Mesendoderm (in vitro differentiated cells): ENCODE data around the gene MAN2B2.

Experiments used
- DNase-seq: peaks from one replicate; pipeline ENCODE4 v3.0.0; 2013
- H2AK5ac ChIP-seq: 2 replicates; pipeline ENCODE4 v1.6.1; 2013; ENCODE audit warnings: low read length, inconsistent platforms
- H2BK120ac ChIP-seq: 2 replicates; pipeline ENCODE4 v1.6.1; 2013; ENCODE audit warnings: low read depth, mild to moderate bottlenecking, low read length, moderate library complexity, mixed read lengths
- H2BK15ac ChIP-seq: replicated peaks from 2 replicates; pipeline ENCODE4 v1.6.1; 2013; ENCODE audit warnings: low read depth, mild to moderate bottlenecking, moderate library complexity
- H2BK5ac ChIP-seq: 2 replicates; pipeline ENCODE4 v1.6.1; 2013; ENCODE audit warnings: low read length, inconsistent platforms
- H3K18ac ChIP-seq: 2 replicates; pipeline ENCODE4 v1.6.1; 2013; ENCODE audit warnings: mild to moderate bottlenecking, low read length, mixed read lengths
- H3K23ac ChIP-seq: one replicate; pipeline ENCODE4 v1.6.1; 2013; ENCODE audit warnings: low read length
- H3K27ac ChIP-seq: 2 replicates; pipeline ENCODE4 v1.5.1; 2013; ENCODE audit warnings: low read depth, mild to moderate bottlenecking, inconsistent platforms, low read length, moderate library complexity
- H3K27me3 ChIP-seq: 2 replicates; pipeline ENCODE4 v1.6.1; 2013; ENCODE audit warnings: low read length, control low read depth, mild to moderate bottlenecking, inconsistent platforms; ENCODE audit not compliant: insufficient read depth, poor library complexity
- H3K36me3 ChIP-seq: 2 replicates; pipeline ENCODE4 v1.6.1; 2013; ENCODE audit warnings: low read length, inconsistent platforms; ENCODE audit not compliant: control insufficient read depth, insufficient read depth
- H3K4ac ChIP-seq: one replicate; pipeline ENCODE4 v1.6.1; 2013; ENCODE audit warnings: low read depth, mild to moderate bottlenecking, low read length, moderate library complexity
- H3K4me1 ChIP-seq: 2 replicates; pipeline ENCODE4 v1.6.1; 2013; ENCODE audit warnings: low read depth, low read length, inconsistent platforms; ENCODE audit not compliant: control insufficient read depth
- H3K4me2 ChIP-seq: 2 replicates; pipeline ENCODE4 v1.6.1; 2013; ENCODE audit warnings: low read length
- H3K4me3 ChIP-seq: 2 replicates; pipeline ENCODE4 v1.5.1; 2013; ENCODE audit warnings: mild to moderate bottlenecking, low read length
- H3K56ac ChIP-seq: one replicate; pipeline ENCODE4 v1.6.1; 2013; ENCODE audit warnings: low read length
- H3K79me1 ChIP-seq: 2 replicates; pipeline ENCODE4 v1.6.1; 2013; ENCODE audit warnings: low read length, inconsistent platforms
- H3K79me2 ChIP-seq: 2 replicates; pipeline ENCODE4 v1.6.1; 2013; ENCODE audit warnings: mild to moderate bottlenecking, low read length; ENCODE audit not compliant: control insufficient read depth, insufficient read depth
- H3K9ac ChIP-seq: 2 replicates; pipeline ENCODE4 v1.6.1; 2013; ENCODE audit warnings: low read length, inconsistent platforms
- H4K5ac ChIP-seq: one replicate; pipeline ENCODE4 v1.6.1; 2013; ENCODE audit warnings: low read length
- H4K8ac ChIP-seq: one replicate; pipeline ENCODE4 v1.6.1; 2013; ENCODE audit warnings: low read depth, mild to moderate bottlenecking, control low read depth, low read length, moderate library complexity
- WGBS: extraction: QIAGEN DNeasy Blood & Tissue Kit; methylation state at CpG from one replicate; pipeline ENCODE4 v1.1.7; 2013; ENCODE audit warnings: low lambda C conversion rate, missing lambda C conversion rate; ENCODE audit not compliant: insufficient coverage; ENCODE audit errors: extremely low coverage; 5-methylcytosine and 5-hydroxymethylcytosine counted together

Gene MAN2B2

DNA sequence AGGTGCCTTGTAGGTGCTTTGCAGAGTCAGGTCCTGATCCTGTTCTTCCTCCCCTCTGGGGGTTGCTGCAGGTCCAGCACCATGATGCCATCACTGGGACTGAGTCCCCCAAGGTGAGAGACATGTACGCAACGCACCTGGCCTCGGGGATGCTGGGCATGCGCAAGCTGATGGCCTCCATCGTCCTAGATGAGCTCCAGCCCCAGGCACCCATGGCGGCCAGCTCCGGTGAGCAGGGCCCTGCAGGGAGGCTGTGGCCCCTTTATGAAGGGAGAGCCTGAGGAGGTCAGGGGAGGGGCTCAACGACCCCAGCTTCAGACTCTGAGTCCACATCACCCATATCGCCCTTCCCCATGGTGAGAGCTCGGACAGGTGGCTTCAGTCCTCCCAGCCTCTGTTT is 23.1 kb downstream of the MAN2B2 start:
- H2BK15ac ChIP-seq: no peak overlapping the region
- H3K9ac ChIP-seq: no peak overlapping the region
- no peaks in the 10 kb centered on the region for H3K79me1 ChIP-seq
- no peaks in the 10 kb centered on the region for H3K27me3 ChIP-seq
- H4K8ac ChIP-seq: no peak overlapping the region
- no peak overlapping the region for H4K5ac ChIP-seq
- H2BK120ac ChIP-seq: no peak overlapping the region
- H3K4ac ChIP-seq: no peak overlapping the region
- no peak overlapping the region for H3K4me3 ChIP-seq
- H3K56ac ChIP-seq: no peak overlapping the region
- no peak overlapping the region for H3K4me2 ChIP-seq
- no peak overlapping the region for H3K18ac ChIP-seq
- no peak overlapping the region for H3K27ac ChIP-seq
- DNase-seq: no peak
- H3K4me1 ChIP-seq: no peaks in the 10 kb centered on the region
- H3K23ac ChIP-seq: no peak overlapping the region
- H3K79me2 ChIP-seq: no peaks in the 10 kb centered on the region
- no peak overlapping the region for H2AK5ac ChIP-seq
- no peak overlapping the region for H2BK5ac ChIP-seq
- no CpG with 5 or more reads among the region's 10 CpGs for WGBS
- H3K36me3 ChIP-seq: no peaks in the 10 kb centered on the region

DNA sequence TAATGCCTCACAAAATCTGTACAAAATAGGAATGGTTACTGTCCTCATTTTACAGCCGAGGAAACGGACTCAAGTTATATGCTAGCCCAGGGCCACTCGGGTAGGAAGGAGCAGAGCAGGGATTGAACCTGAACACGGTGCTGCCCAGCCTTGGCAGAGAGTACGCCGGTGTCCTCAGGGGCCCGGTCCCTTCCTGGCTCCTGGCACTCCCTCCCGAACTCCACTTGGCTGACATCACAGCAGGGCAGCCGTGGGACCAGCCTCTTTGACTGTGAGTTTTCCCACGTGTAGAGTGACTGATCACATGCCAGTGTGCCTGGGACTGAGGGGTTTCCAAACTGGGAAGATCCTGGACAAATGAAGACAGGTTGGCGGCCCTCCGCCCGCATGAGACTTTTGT is 23.7 kb downstream of the MAN2B2 start:
- DNase-seq: no peak
- no peak overlapping the region for H3K4ac ChIP-seq
- H3K36me3 ChIP-seq: no peaks in the 10 kb centered on the region
- H3K18ac ChIP-seq: no peak overlapping the region
- H3K23ac ChIP-seq: no peak overlapping the region
- no peak overlapping the region for H2BK5ac ChIP-seq
- H3K56ac ChIP-seq: no peak overlapping the region
- no peak overlapping the region for H2BK15ac ChIP-seq
- H3K4me2 ChIP-seq: no peak overlapping the region
- WGBS: no CpG with 5 or more reads among the region's 13 CpGs
- H4K8ac ChIP-seq: no peak overlapping the region
- H3K27ac ChIP-seq: no peak overlapping the region
- H3K4me1 ChIP-seq: no peaks in the 10 kb centered on the region
- no peaks in the 10 kb centered on the region for H3K79me1 ChIP-seq
- H3K4me3 ChIP-seq: no peak overlapping the region
- no peaks in the 10 kb centered on the region for H3K27me3 ChIP-seq
- no peak overlapping the region for H3K9ac ChIP-seq
- no peak overlapping the region for H2AK5ac ChIP-seq
- H2BK120ac ChIP-seq: no peak overlapping the region
- H3K79me2 ChIP-seq: no peaks in the 10 kb centered on the region
- no peak overlapping the region for H4K5ac ChIP-seq

DNA sequence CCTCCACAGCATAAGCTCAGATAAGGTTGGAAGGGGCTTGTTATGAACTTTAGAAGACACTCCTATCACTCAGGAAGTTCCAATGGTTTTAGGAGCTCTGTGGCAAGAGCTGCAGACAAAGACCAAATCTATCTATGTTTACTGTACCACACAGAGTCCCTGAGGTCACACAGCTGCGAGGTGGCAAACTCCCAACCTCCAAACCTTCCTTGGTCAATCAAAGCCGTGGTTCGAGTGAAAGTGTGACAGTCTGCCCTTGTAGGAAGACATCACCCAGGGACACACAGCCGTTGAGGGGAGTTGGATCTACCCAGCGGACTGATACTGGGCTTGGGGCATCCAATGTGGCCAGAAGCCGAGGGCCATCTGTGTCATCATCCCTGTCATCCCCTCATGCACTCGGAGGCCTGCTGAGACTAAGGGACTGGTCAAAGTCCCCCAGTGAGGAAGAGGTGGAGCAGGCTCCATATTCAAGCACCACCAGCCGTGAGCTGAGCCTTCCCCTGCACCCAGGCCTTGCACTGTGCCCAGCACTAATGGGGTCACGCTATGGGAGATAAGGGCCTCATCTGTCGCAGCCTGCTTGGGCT is 26.8 kb downstream of the MAN2B2 start:
- Histone ChIP-seq H3K4me3 (no peak overlapping the region), H3K9ac (no peak overlapping the region), H4K5ac (no peak overlapping the region), H3K79me1 (no peaks in the 10 kb centered on the region), H3K36me3 (peaks cover 2% of the 10 kb centered on the region), H3K4me2 (no peak overlapping the region), H3K27ac (no peak overlapping the region), H3K79me2 (no peaks in the 10 kb centered on the region), H2BK15ac (no peak overlapping the region), H3K27me3 (no peaks in the 10 kb centered on the region), H3K23ac (no peak overlapping the region), H2BK5ac (no peak overlapping the region), H3K18ac (no peak overlapping the region), H4K8ac (no peak overlapping the region), H3K4me1 (no peaks in the 10 kb centered on the region), H2AK5ac (no peak overlapping the region), H2BK120ac (no peak overlapping the region), H3K56ac (no peak overlapping the region), H3K4ac (no peak overlapping the region)
- WGBS: no CpG with 5 or more reads among the region's 10 CpGs
- DNase-seq: no peak

DNA sequence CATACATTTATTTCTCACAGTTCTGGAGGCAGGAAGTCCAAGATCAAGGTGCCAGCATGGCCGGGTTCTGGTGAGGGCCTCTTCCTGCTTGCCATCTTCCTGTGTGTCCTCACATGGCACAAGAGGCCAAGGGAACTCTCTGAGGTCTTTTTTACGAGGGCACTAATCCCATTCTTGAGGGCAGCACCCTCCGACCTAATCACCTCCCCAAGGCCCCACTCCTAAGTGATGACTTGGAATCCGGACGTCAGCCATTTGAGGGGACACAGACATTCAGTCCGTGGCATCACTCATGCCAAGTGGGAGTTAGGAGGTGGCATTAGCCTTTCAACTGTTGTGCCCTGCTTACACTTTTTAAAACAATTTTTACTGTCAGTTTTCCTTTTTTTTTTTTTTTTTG is 27.3 kb downstream of the MAN2B2 start:
- H2BK120ac ChIP-seq: no peak overlapping the region
- H3K18ac ChIP-seq: no peak overlapping the region
- no CpG with 5 or more reads among the region's 6 CpGs for WGBS

DNA sequence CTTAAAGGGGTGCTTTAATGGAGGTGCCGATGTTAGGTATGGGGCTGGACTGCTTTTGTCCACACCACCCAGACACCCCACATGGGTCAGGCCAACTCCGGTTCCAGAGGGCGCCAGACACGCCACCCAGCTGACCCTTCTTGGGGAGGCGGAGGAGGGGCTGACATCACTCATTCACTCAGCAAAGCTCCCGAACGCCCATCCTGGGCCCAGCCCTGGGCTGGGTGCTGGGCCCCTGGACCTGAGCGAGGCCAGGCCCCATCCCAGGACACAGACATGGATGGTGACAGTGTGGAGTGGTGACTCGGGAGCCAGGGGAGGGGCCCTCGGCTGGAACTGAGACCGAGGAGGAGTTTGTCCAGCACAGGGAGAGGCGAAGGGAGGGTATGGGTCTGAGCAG is 28.1 kb downstream of the MAN2B2 start:
- Histone ChIP-seq H3K79me1 (no peaks in the 10 kb centered on the region), H3K36me3 (peaks cover 2% of the 10 kb centered on the region), H3K4me2 (no peak overlapping the region), H4K5ac (no peak overlapping the region), H3K4me1 (no peaks in the 10 kb centered on the region), H4K8ac (no peak overlapping the region), H2BK120ac (no peak overlapping the region), H3K18ac (no peak overlapping the region), H3K27me3 (no peaks in the 10 kb centered on the region), H2AK5ac (no peak overlapping the region), H2BK15ac (no peak overlapping the region), H3K79me2 (no peaks in the 10 kb centered on the region), H3K27ac (no peak overlapping the region), H3K23ac (no peak overlapping the region), H2BK5ac (no peak overlapping the region), H3K4me3 (no peak overlapping the region), H3K56ac (no peak overlapping the region), H3K4ac (no peak overlapping the region), H3K9ac (no peak overlapping the region)
- no CpG with 5 or more reads among the region's 12 CpGs for WGBS
- DNase-seq: no peak

More for the DNA sequence above, 27.3 kb downstream of the MAN2B2 start:
- H3K23ac ChIP-seq: no peak overlapping the region
- H3K56ac ChIP-seq: no peak overlapping the region
- H4K8ac ChIP-seq: no peak overlapping the region
- H2BK5ac ChIP-seq: no peak overlapping the region
- no peak overlapping the region for H3K4me3 ChIP-seq
- no peaks in the 10 kb centered on the region for H3K79me1 ChIP-seq
- no peak overlapping the region for H4K5ac ChIP-seq
- no peak overlapping the region for H3K4me2 ChIP-seq
- DNase-seq: no peak
- no peak overlapping the region for H3K9ac ChIP-seq
- H3K27ac ChIP-seq: no peak overlapping the region
- H2BK15ac ChIP-seq: no peak overlapping the region
- no peaks in the 10 kb centered on the region for H3K79me2 ChIP-seq
- H3K27me3 ChIP-seq: no peaks in the 10 kb centered on the region
- no peak overlapping the region for H3K4ac ChIP-seq
- no peaks in the 10 kb centered on the region for H3K4me1 ChIP-seq
- H2AK5ac ChIP-seq: no peak overlapping the region
- peaks cover 2% of the 10 kb centered on the region for H3K36me3 ChIP-seq

DNA sequence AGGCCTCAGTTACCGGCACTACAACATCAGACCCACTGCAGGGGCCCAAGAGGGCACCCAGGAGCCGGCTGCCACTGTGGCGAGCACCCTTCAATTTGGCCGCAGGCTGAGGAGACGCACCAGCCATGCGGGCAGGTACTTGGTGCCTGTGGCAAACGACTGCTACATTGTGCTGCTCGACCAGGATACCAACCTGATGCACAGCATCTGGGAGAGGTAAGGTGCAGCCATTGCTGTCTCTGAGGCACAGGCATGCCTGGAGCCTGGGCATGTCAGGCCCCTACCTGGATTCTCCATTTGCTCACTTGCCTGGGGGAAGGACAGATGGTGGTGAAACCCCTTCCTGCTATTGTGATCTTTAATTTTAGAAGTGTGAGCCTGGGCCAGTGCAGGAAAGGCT is 30.1 kb downstream of the MAN2B2 start:
- no CpG with 5 or more reads among the region's 8 CpGs for WGBS
- Histone ChIP-seq H3K4me1 (no peaks in the 10 kb centered on the region), H3K4me3 (no peak overlapping the region), H3K79me1 (no peaks in the 10 kb centered on the region), H4K8ac (no peak overlapping the region), H2AK5ac (no peak overlapping the region), H3K23ac (no peak overlapping the region), H3K79me2 (no peaks in the 10 kb centered on the region), H3K36me3 (peaks cover 2% of the 10 kb centered on the region), H3K9ac (no peak overlapping the region), H3K4ac (no peak overlapping the region), H3K56ac (no peak overlapping the region), H4K5ac (no peak overlapping the region), H3K4me2 (no peak overlapping the region), H3K27me3 (no peaks in the 10 kb centered on the region), H2BK5ac (no peak overlapping the region), H2BK15ac (no peak overlapping the region), H3K27ac (no peak overlapping the region), H3K18ac (no peak overlapping the region), H2BK120ac (no peak overlapping the region)
- DNase-seq: no peak
